HepG2 (cell line): ENCODE results near the gene ENO2. TPM values are rescaled to one million over a fixed set of nuclear protein-coding genes. Genes with fewer than 3 reads are reported as not detected.
A peak's percentile ranks its signal among the peaks of the same experiment; 100 is the strongest.

Source experiments
- ATAC-seq: fragments of 200-7000 bp; cut with Tn5 transposase; 3 replicates; pipeline ENCODE4 v1.9.1; 2020; ENCODE audit warnings: mild to moderate bottlenecking, moderate library complexity
- BruUV-seq: library from RNA; stranded (reverse); fragments of 400-500 nt; replicated peaks from 2 replicates; lab custom pipeline; 2021; lab: Mats Ljungman, UMichigan
- CTCF ChIA-PET: fragments of 300-600 bp; formaldehyde crosslinking; extraction: SDS; loops from one replicate; lab custom pipeline; 2021; ENCODE audit warnings: low total read pairs, inconsistent platforms, low intra/inter-chr PET ratio; lab: Yijun Ruan, JAX
- POLR2A ChIA-PET: fragments of 350-600 bp; sonication (Branson Sonifier 250); formaldehyde crosslinking; loops from one replicate; lab custom pipeline; 2020; ENCODE audit warnings: antibody characterized with exemption, inconsistent platforms; lab: Yijun Ruan, JAX
- DNase-seq: peaks from one replicate; pipeline ENCODE4 v3.0.0-alpha.2; 2015; ENCODE audit warnings: low spot score
- FAIRE-seq: peaks from 3 replicates; lab custom pipeline; 2011; peaks lifted over from hg19 to GRCh38; lab: Jason Lieb, UNC
- H2AFZ ChIP-seq: one replicate; pipeline ENCODE4 v1.6.1; 2011; ENCODE audit warnings: low read length, inconsistent platforms
- H3K27ac ChIP-seq: fragments of 300-600 bp; 3 replicates; pipeline ENCODE4 v1.8.0; 2011; ENCODE audit warnings: mixed run types, mild to moderate bottlenecking, mixed read lengths, low read length, inconsistent platforms; ENCODE audit not compliant: insufficient read depth; ENCODE audit errors: extremely low read length
- H3K27me3 ChIP-seq, 2 experiments: fragments of 200-600 bp in 1 of 2; 2 replicates in 1 of 2; 3 replicates in 1 of 2; pipeline versions ENCODE4 v1.6.0 to v1.8.0; 2011; ENCODE audit warnings: low read length in 2 of 2, mild to moderate bottlenecking in 2 of 2, moderate library complexity in 2 of 2, inconsistent platforms in 1 of 2; ENCODE audit not compliant: insufficient read depth in 2 of 2, control insufficient read depth in 1 of 2
- H3K36me3 ChIP-seq, 2 experiments: fragments of 200-600 bp in 1 of 2; replicated peaks in 1 of 2; 2 replicates in 1 of 2; 3 replicates in 1 of 2; pipeline versions ENCODE4 v1.5.1 to v1.8.0; 2011; ENCODE audit warnings: low read length in 2 of 2, inconsistent platforms in 1 of 2; ENCODE audit not compliant: insufficient read depth in 2 of 2, control insufficient read depth in 1 of 2
- H3K4me1 ChIP-seq: 2 replicates; pipeline ENCODE4 v1.5.1; 2012; ENCODE audit warnings: low read length, inconsistent platforms; ENCODE audit not compliant: insufficient read depth
- H3K4me2 ChIP-seq: 2 replicates; pipeline ENCODE4 v1.6.0; 2011; ENCODE audit warnings: low read depth, low read length, inconsistent platforms
- H3K4me3 ChIP-seq, 3 experiments: fragments of 200-600 bp in 1 of 3; sonication (generic), shearing (Covaris generic) in 1 of 3; replicated peaks in 1 of 3; 2 replicates each; pipeline ENCODE4 v1.5.1; 2011 to 2016; ENCODE audit warnings: low read length in 3 of 3, inconsistent platforms in 2 of 3, low read depth in 2 of 3, mild to moderate bottlenecking in 2 of 3, control low read depth in 1 of 3, mixed read lengths in 1 of 3; ENCODE audit not compliant: insufficient read depth in 1 of 3
- H3K79me2 ChIP-seq: one replicate; pipeline ENCODE4 v1.6.1; 2011; ENCODE audit warnings: low read length, inconsistent platforms; ENCODE audit not compliant: insufficient read depth
- H3K9ac ChIP-seq: 2 replicates; pipeline ENCODE4 v1.6.0; 2011; ENCODE audit warnings: mild to moderate bottlenecking, low read depth, low read length, inconsistent platforms; ENCODE audit not compliant: insufficient read depth
- H3K9me3 ChIP-seq: 2 replicates; pipeline ENCODE4 v1.5.1; 2012; ENCODE audit warnings: mild to moderate bottlenecking, low read length
- H4K20me1 ChIP-seq: 2 replicates; pipeline ENCODE4 v1.6.0; 2011; ENCODE audit warnings: inconsistent platforms, mild to moderate bottlenecking, low read length, moderate library complexity; ENCODE audit not compliant: insufficient read depth
- AGO1 ChIP-seq: fragments of 200-400 bp; formaldehyde crosslinking; IDR thresholded peaks from 2 replicates; pipeline ENCODE4 v1.6.1; 2017; ENCODE audit warnings: mild to moderate bottlenecking, low read depth, low read length, moderate library complexity; ENCODE audit not compliant: poor library complexity, severe bottlenecking
- ATF7 ChIP-seq, 2 experiments: fragments of 450-650 bp in 1 of 2; sonication (generic) in 1 of 2; formaldehyde crosslinking in 1 of 2; IDR thresholded peaks; 2 replicates each; pipeline versions ENCODE4 v1.4.0 to v1.6.1; 2016 to 2020; ENCODE audit warnings: antibody characterized with exemption in 1 of 2, mild to moderate bottlenecking in 1 of 2, missing genetic modification reagents in 1 of 2
- HCFC1 ChIP-seq: fragments of 150-350 bp; IDR thresholded peaks from 2 replicates; pipeline ENCODE4 v1.6.1; 2014; ENCODE audit warnings: low read depth, low read length
- HDAC1 ChIP-seq: sonication (generic); formaldehyde crosslinking; IDR thresholded peaks from 2 replicates; pipeline ENCODE4 v1.5.1; 2020; ENCODE audit warnings: mild to moderate bottlenecking, missing genetic modification reagents
- KDM5A ChIP-seq: fragments of 200-600 bp; sonication (generic); IDR thresholded peaks from 2 replicates; pipeline ENCODE4 v1.7.0; 2018; ENCODE audit warnings: antibody characterized with exemption, mild to moderate bottlenecking, low read length, borderline replicate concordance
- POLR2G ChIP-seq: fragments of 200-400 bp; formaldehyde crosslinking; IDR thresholded peaks from 2 replicates; pipeline ENCODE4 v1.6.1; 2018; ENCODE audit warnings: mild to moderate bottlenecking, low read depth, low read length, moderate library complexity
- SRSF4 ChIP-seq: fragments of 200-400 bp; formaldehyde crosslinking; IDR thresholded peaks from one replicate; pipeline ENCODE4 v1.6.1; 2018; ENCODE audit warnings: mild to moderate bottlenecking, low read depth, low read length, moderate library complexity; ENCODE audit not compliant: poor library complexity, severe bottlenecking
- TCF7L2 ChIP-seq: IDR thresholded peaks from 2 replicates; pipeline ENCODE4 v1.6.1; 2011; ENCODE audit warnings: mild to moderate bottlenecking, low read depth, low read length, moderate library complexity
- ZFP82 ChIP-seq: sonication (generic); formaldehyde crosslinking; IDR thresholded peaks from 2 replicates; pipeline ENCODE4 v1.5.1; 2020; ENCODE audit warnings: mild to moderate bottlenecking, missing genetic modification reagents, borderline replicate concordance
- ZIK1 ChIP-seq: sonication (generic); formaldehyde crosslinking; IDR thresholded peaks from 2 replicates; pipeline ENCODE4 v1.5.0; 2020; ENCODE audit warnings: mild to moderate bottlenecking, low read depth, missing genetic modification reagents, borderline replicate concordance
- ZMYM4 ChIP-seq: sonication (generic); formaldehyde crosslinking; IDR thresholded peaks from 2 replicates; pipeline ENCODE4 v1.8.1; 2023; ENCODE audit warnings: mild to moderate bottlenecking, missing genetic modification reagents
- ZNF441 ChIP-seq: sonication (generic); formaldehyde crosslinking; IDR thresholded peaks from 2 replicates; pipeline ENCODE4 v1.7.0; 2021; ENCODE audit warnings: missing genetic modification reagents, borderline replicate concordance
- ZNF703 ChIP-seq: sonication (generic); formaldehyde crosslinking; IDR thresholded peaks from 2 replicates; pipeline ENCODE4 v1.5.1; 2020; ENCODE audit warnings: missing genetic modification reagents, mild to moderate bottlenecking, moderate library complexity, borderline replicate concordance
- ZNF747 ChIP-seq: sonication (generic); formaldehyde crosslinking; IDR thresholded peaks from 2 replicates; pipeline ENCODE4 v1.8.1; 2023; ENCODE audit warnings: missing genetic modification reagents, mild to moderate bottlenecking, borderline replicate concordance
- whole genome bisulfite sequencing: methylation state at CpG from one replicate; pipeline ENCODE4 v1.1.6; 2017; ENCODE audit warnings: low lambda C conversion rate; 5-methylcytosine and 5-hydroxymethylcytosine counted together
- in situ Hi-C: cut with HindIII; loops from 2 replicates; pipeline ENCODE4 v1.10.0; 2017; ENCODE audit warnings: low pct_unique_long_range_greater_than_20kb; ENCODE audit not compliant: extremely low pct_ligation_motif_present
- intact Hi-C: fragments of 100-400 bp; cut with micrococcal nuclease; formaldehyde crosslinking; loops from one replicate; pipeline ENCODE4 v1.10.0; 2022; ENCODE audit not compliant: unreplicated experiment
- polyA plus RNA-seq, 8 experiments: library from polyadenylated mRNA; depleted of rRNA in 3 of 8; stranded (reverse) in 7 of 8; unstranded in 1 of 8; fragments of >200 nt; fragmentation: Illumina TruSeq in 4 of 8; extraction: Trizol in 4 of 8; gene quantifications; 2 replicates each; pipeline versions ENCODE4 v1.2.1 to v1.2.3, GENCODE V29; 2011 to 2016; ENCODE audit warnings: low read depth in 4 of 8, missing spikeins in 1 of 8, mixed read lengths in 1 of 8; ENCODE audit not compliant: insufficient read depth in 1 of 8
- total RNA-seq, 5 experiments: library from RNA; depleted of rRNA; stranded (reverse); fragments of >200 nt; fragmentation: Illumina TruSeq; extraction: Trizol; gene quantifications; 2 replicates each; pipeline ENCODE4 v1.2.3, GENCODE V29; 2016; ENCODE audit warnings: low read depth in 1 of 5
- TF ChIP-seq, protein P1 (sequence below): sonication (generic); formaldehyde crosslinking; IDR thresholded peaks from 2 replicates; pipeline ENCODE4 v1.4.0; 2020; ENCODE audit warnings: missing genetic modification reagents, borderline replicate concordance
- TF ChIP-seq, protein P2 (sequence below): sonication (generic); formaldehyde crosslinking; IDR thresholded peaks from 2 replicates; pipeline ENCODE4 v1.8.1; 2023; ENCODE audit warnings: mild to moderate bottlenecking, inconsistent platforms, moderate library complexity, missing genetic modification reagents, borderline replicate concordance
- TF ChIP-seq, protein P3 (sequence below): sonication (generic); formaldehyde crosslinking; IDR thresholded peaks from 2 replicates; pipeline ENCODE4 v1.8.0; 2022; ENCODE audit warnings: mild to moderate bottlenecking, missing genetic modification reagents; ENCODE audit not compliant: insufficient replicate concordance

Gene ENO2
- total and polyA plus RNA-seq, 2 of the 13 experiments (the other 11 are each of a cell fraction or from before 2014, with no cell fraction given): 19.3 to 136 TPM

DNA sequence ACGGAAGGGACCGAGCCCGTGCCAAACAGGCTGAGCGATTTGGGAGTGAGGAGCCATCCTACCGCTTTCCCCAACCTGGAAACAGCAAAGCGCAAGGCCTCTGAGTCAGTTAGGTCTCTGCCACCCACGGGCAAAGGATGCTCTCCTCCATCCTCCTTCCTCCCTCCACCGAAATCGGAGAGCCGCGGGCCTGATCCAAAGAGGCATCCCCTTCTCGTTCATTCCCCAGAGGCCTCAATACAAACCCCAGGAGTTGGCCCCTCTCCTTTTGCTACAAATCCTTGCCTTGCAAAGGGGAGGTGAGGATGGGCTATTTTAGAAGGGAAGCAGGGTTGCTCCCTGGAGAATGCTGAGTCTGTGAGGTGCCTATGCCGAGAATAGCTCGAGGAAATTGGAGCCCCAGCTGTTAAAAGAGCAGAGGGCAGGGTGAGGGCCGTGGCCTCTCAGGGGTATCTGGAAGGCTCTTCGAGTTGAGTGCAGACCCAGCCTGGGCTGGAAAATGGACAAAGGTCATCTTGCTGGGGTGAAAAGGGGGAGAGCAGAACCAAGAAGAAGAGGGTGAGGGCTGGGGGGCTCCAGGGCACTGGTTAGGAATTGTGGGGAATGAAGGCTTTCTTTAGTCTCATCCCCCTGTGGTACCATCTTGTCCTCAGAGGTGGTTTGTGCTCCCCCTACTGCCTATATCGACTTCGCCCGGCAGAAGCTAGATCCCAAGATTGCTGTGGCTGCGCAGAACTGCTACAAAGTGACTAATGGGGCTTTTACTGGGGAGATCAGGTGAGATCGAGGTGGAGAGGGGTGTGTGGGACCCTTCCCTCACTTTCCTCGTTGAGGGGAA lies 46.0 kb upstream of the ENO2 start:
- Histone ChIP-seq H2AFZ (no peak overlapping the region), H4K20me1 (peaks cover 44% of the 10 kb centered on the region), H3K9ac (peak overlapping the region; percentile 95), H3K36me3 (peaks cover 12 to 27% of the 10 kb centered on the region in 2 experiments), H3K79me2 (peaks cover 29% of the 10 kb centered on the region), H3K9me3 (no peaks in the 10 kb centered on the region), H3K27me3 (no peaks in the 10 kb centered on the region; a peak in 1 of 5 replicates), H3K4me1 (peaks cover 45% of the 10 kb centered on the region), H3K27ac (peak overlapping the region; percentile 87), H3K4me3 (peak overlapping the region; percentile 88 to 96 (median 92)), H3K4me2 (peak overlapping the region; percentile 93)
- 7% methylated on average over 17 of the region's 22 CpGs for WGBS
- intact Hi-C loops (loop anchor here (1.0 to 2.0 kb wide), 2 partner anchors 16 to 23 kb away; partner anchors contain the start of gene USP5), in situ Hi-C loops (no loop called here)
- FAIRE-seq (peak; percentile 32), ATAC-seq (no peak), DNase-seq (no peak)
- CTCF ChIA-PET: interaction anchor here (0.7 to 1.4 kb wide), 6 partner anchors 56 to 97 kb away, joined by 3 to 14 read pairs (median 4); no protein-coding TSS in a partner anchor
- POLR2A ChIA-PET: interaction anchor here (0.5 to 6.0 kb wide), 19 partner anchors 12 to 1039 kb away, joined by 3 to 132 read pairs (median 11); partner anchors contain the start of genes C12orf57, CDCA3, ENO2 and RNU7-1
- TSS peak; percentile 51 for BruUV-seq
- TF ChIP-seq ATF7 (IDR thresholded peaks at IDR 0.05) (no peak), ATF7 (CRISPR knock-in tag; IDR thresholded peaks at IDR 0.05) (0 out of 2 replicates have a peak, but pooled peaks have one; percentile 31), ZFP82 (CRISPR knock-in tag) (0 out of 2 replicates have a peak, but pooled peaks have one; percentile 16), AGO1 (no peak), POLR2G (0 out of 2 replicates have a peak, but pooled peaks have one; percentile 16), ZNF747 (peak; percentile 8; the same call in 1 of the 2 replicates), ZMYM4 (CRISPR knock-in tag) (no peak), KDM5A (0 out of 2 replicates have a peak, but pooled peaks have one; percentile 22), HDAC1 (CRISPR knock-in tag) (peak; percentile 23; the same call in 1 of the 2 replicates), ZNF441 (CRISPR knock-in tag) (peak; percentile 50), ZNF703 (CRISPR knock-in tag) (no peak), SRSF4 (no peak), HCFC1 (no peak), ZIK1 (CRISPR knock-in tag) (no peak), TCF7L2 (no peak)
- TF ChIP-seq, protein P1, sequence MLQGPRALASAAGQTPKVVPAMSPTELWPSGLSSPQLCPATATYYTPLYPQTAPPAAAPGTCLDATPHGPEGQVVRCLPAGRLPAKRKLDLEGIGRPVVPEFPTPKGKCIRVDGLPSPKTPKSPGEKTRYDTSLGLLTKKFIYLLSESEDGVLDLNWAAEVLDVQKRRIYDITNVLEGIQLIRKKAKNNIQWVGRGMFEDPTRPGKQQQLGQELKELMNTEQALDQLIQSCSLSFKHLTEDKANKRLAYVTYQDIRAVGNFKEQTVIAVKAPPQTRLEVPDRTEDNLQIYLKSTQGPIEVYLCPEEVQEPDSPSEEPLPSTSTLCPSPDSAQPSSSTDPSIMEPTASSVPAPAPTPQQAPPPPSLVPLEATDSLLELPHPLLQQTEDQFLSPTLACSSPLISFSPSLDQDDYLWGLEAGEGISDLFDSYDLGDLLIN (CRISPR knock-in tag): no peak
- TF ChIP-seq, protein P2, sequence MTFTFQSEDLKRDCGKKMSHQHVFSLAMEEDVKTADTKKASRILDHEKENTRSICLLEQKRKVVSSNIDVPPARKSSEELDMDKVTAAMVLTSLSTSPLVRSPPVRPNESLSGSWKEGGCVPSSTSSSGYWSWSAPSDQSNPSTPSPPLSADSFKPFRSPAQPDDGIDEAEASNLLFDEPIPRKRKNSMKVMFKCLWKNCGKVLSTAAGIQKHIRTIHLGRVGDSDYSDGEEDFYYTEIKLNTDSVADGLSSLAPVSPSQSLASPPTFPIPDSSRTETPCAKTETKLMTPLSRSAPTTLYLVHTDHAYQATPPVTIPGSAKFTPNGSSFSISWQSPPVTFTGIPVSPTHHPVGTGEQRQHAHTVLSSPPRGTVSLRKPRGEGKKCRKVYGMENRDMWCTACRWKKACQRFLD (CRISPR knock-in tag): 0 out of 2 replicates have a peak, but pooled peaks have one; percentile 11
- TF ChIP-seq, protein P3, sequence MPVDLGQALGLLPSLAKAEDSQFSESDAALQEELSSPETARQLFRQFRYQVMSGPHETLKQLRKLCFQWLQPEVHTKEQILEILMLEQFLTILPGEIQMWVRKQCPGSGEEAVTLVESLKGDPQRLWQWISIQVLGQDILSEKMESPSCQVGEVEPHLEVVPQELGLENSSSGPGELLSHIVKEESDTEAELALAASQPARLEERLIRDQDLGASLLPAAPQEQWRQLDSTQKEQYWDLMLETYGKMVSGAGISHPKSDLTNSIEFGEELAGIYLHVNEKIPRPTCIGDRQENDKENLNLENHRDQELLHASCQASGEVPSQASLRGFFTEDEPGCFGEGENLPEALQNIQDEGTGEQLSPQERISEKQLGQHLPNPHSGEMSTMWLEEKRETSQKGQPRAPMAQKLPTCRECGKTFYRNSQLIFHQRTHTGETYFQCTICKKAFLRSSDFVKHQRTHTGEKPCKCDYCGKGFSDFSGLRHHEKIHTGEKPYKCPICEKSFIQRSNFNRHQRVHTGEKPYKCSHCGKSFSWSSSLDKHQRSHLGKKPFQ (CRISPR knock-in tag): no peak
